Adrenal gland (tissue), 5 donors: Measurements from ENCODE around the gene AP2M1.
A peak's percentile ranks its signal among the peaks of the same experiment; 100 is the strongest.

Source experiments
- CTCF ChIP-seq, 6 experiments: fragments of 450-650 bp in 4 of 6; fragments of 200-600 bp in 2 of 6; sonication (generic) in 1 of 6; IDR thresholded peaks; 1 replicate in 5 of 6; 2 replicates in 1 of 6; pipeline versions ENCODE4 v1.5.1 to v1.8.0; 2016 to 2021; ENCODE audit warnings: antibody characterized with exemption in 6 of 6, mild to moderate bottlenecking in 2 of 6, moderate library complexity in 1 of 6
- POLR2A ChIP-seq, 2 donors: fragments of 450-650 bp; IDR thresholded peaks; one replicate each; pipeline ENCODE4 v1.6.1; 2017; ENCODE audit warnings: antibody characterized with exemption in 2 of 2, mild to moderate bottlenecking in 2 of 2, moderate library complexity in 1 of 2
- donor health status: DM: no; HTN: no; CAD: no.

DNA sequence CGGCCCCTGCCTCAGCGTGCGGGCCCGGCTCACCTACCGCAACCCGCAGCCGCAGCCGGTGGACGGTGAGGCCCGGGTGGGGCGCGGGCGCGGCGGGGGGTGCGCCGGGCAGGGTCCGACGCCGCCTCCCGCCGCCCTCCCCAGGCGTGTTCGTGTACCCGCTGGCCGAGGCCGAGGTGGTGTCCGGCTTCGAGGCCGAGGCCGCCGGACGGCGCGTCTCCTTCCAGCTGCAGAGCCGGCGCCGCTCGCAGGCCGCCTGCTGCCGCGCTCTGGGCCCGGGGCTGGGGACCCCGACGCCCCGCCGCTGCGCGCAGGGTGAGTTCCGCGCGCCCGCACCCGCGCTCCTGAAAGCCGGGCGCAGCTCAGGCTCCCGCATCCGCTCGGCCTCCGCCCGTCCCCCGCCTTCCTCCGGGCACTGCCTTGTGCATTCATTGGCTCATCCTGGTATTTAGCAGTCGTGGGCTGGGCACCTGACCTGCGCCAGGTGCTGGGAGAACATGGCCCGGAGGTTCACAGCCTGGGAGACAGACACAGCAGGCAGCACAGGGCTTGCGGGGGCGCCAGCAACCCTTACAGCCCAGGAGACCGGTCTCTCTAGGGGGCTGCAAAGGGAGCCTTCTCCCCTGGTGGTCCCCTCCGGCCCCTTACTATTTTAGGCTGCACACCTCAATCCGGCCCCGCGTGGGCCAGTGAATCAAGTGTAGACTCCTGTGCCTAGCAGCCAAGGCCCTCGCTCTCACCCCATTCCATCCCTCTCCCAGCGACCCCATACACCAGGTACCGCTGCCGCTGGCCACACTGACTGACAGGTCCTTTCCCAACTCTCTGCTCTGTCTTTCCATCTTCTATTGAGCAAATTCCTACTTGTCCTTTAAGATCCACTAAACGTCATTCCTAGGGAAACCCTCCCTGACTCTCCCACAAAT is 56.2 kb downstream of the AP2M1 start:
- no peak for TF ChIP-seq CTCF (IDR thresholded peaks at IDR 0.05)
- peak in 1 of 2 donors; percentile 16 for TF ChIP-seq POLR2A (IDR thresholded peaks at IDR 0.05)
